Neuronal stem cell (in vitro differentiated cells): Measurements from ENCODE around the gene ZNF219. TPM values are rescaled to one million over a fixed set of nuclear protein-coding genes. Genes with fewer than 3 reads are reported as not detected.

ENCODE experiments used
- small RNA-seq: library from polyadenylated mRNA; stranded (forward); fragments of <200 nt; extraction: miRNeasy Mini kit (QIAGEN cat#:217004); gene quantifications from one replicate; pipeline ENCODE3, GENCODE V24; 2013; ENCODE audit not compliant: insufficient read depth

The ZNF219 gene

Small RNA genes within 50 kb of the gene (small RNA-seq; reads per million reads assigned to genes)
- not detected for gene RNU6-252P
